NB4 (cell line): ENCODE data around the gene OR1J2.

Experiments
- CTCF ChIP-seq: IDR thresholded peaks from one replicate; pipeline ENCODE4 v1.5.1; 2012; ENCODE audit warnings: low read depth, low read length
- MYC ChIP-seq: IDR thresholded peaks from 2 replicates; pipeline ENCODE4 v1.6.1; 2011; ENCODE audit warnings: low read depth, low read length
- POLR2A ChIP-seq: IDR thresholded peaks from 2 replicates; pipeline ENCODE4 v1.6.1; 2011; ENCODE audit warnings: mild to moderate bottlenecking; ENCODE audit not compliant: insufficient read length; ENCODE audit errors: extremely low read depth

- TF ChIP-seq POLR2A, result no peak
- no peak for TF ChIP-seq CTCF
- no peak for TF ChIP-seq MYC
Observed at GRCh38 chr9:122466456-122466855, 44.1 kb upstream of the OR1J2 start.
